ENCODE data around the gene FBRSL1. TPM values are rescaled to one million over a fixed set of nuclear protein-coding genes. Genes with fewer than 3 reads are reported as not detected.

Gene FBRSL1
- polyA plus RNA-seq, 1 of the 3 experiments (the other 2 are of a cell fraction): 5.5 TPM

GRCh38 chr12:132471011-132471857, 18.7 kb upstream of the FBRSL1 start:
- 74% methylated on average over 18 of the region's 18 CpGs for WGBS (ENCODE audit: low lambda C conversion rate)
- peaks cover 3% of the 10 kb centered on the region for H3F3A ChIP-seq (replicated peaks; ENCODE audit: insufficient read depth)
- H3K27ac ChIP-seq (ENCODE audit: low read depth in 2 of 2, low read length in 1 of 2): no peak overlapping the region
- H3K9me2 ChIP-seq: no peaks in the 10 kb centered on the region
- H3K27me3 ChIP-seq (ENCODE audit: insufficient read depth): no peaks in the 10 kb centered on the region
- ChIA-PET POLR2A (no interaction called here), CTCF (no interaction called here)
- peaks cover 0 to 7% of the 10 kb centered on the region in 2 experiments; a peak in 1 of 4 replicates for H3K4me1 ChIP-seq (ENCODE audit: control insufficient read depth in 1 of 2, insufficient read depth in 2 of 2, low read depth in 1 of 2, low read length in 1 of 2)
- no peak overlapping the region for H2AFZ ChIP-seq (ENCODE audit: low read depth)
- no peaks in the 10 kb centered on the region for H3K36me3 ChIP-seq (replicated peaks in 1 of 2; ENCODE audit: control insufficient read depth in 1 of 2, insufficient read depth in 2 of 2, low read length in 1 of 2)
- H3K9me3 ChIP-seq: no peaks in the 10 kb centered on the region
- H3K79me2 ChIP-seq (ENCODE audit: insufficient read depth): no peaks in the 10 kb centered on the region
- H4K20me1 ChIP-seq (ENCODE audit: insufficient read depth): no peaks in the 10 kb centered on the region
- H3K4me3 ChIP-seq (ENCODE audit: low read depth in 2 of 2, low read length in 1 of 2): no peak overlapping the region
- H3K4me2 ChIP-seq: no peak overlapping the region
- no peak for DNase-seq
- H3K9ac ChIP-seq: no peak overlapping the region
- TF ChIP-seq GABPA (IDR thresholded peaks at IDR 0.05; ENCODE audit: low read depth) (no peak), SIN3A (IDR thresholded peaks at IDR 0.05; ENCODE audit: borderline replicate concordance, low read depth, low read length) (no peak)

- H3K4me2 ChIP-seq: no peak overlapping the region
- H3K9ac ChIP-seq: no peak overlapping the region
- peaks cover 0 to 7% of the 10 kb centered on the region in 2 experiments; a peak in 1 of 4 replicates for H3K4me1 ChIP-seq (ENCODE audit: control insufficient read depth in 1 of 2, insufficient read depth in 2 of 2, low read depth in 1 of 2, low read length in 1 of 2)
- no peaks in the 10 kb centered on the region for H4K20me1 ChIP-seq (ENCODE audit: insufficient read depth)
- H3F3A ChIP-seq (replicated peaks; ENCODE audit: insufficient read depth): peaks cover 3% of the 10 kb centered on the region
- H3K9me2 ChIP-seq: no peaks in the 10 kb centered on the region
- H3K9me3 ChIP-seq: no peaks in the 10 kb centered on the region
- DNase-seq: no peak
- H3K36me3 ChIP-seq (replicated peaks in 1 of 2; ENCODE audit: control insufficient read depth in 1 of 2, insufficient read depth in 2 of 2, low read length in 1 of 2): no peaks in the 10 kb centered on the region
- CTCF ChIA-PET: no interaction called here
- POLR2A ChIA-PET: no interaction called here
- H3K27me3 ChIP-seq (ENCODE audit: insufficient read depth): no peaks in the 10 kb centered on the region
- no peaks in the 10 kb centered on the region for H3K79me2 ChIP-seq (ENCODE audit: insufficient read depth)
- 82% methylated on average over 16 of the region's 16 CpGs for WGBS (ENCODE audit: low lambda C conversion rate)
- no peak overlapping the region for H3K27ac ChIP-seq (ENCODE audit: low read depth in 2 of 2, low read length in 1 of 2)
- H2AFZ ChIP-seq (ENCODE audit: low read depth): no peak overlapping the region
- H3K4me3 ChIP-seq (ENCODE audit: low read depth in 2 of 2, low read length in 1 of 2): no peak overlapping the region
- TF ChIP-seq RXRA (IDR thresholded peaks at IDR 0.05; ENCODE audit: borderline replicate concordance, low read depth) (no peak), FOXJ3 (CRISPR knock-in tag; IDR thresholded peaks at IDR 0.05) (no peak), GATA2 (CRISPR knock-in tag; IDR thresholded peaks at IDR 0.05) (no peak), YY1 (IDR thresholded peaks at IDR 0.05; ENCODE audit: low read depth) (no peak)
Observed at GRCh38 chr12:132471858-132472255, 18.1 kb upstream of the FBRSL1 start.

- H3F3A ChIP-seq (replicated peaks; ENCODE audit: insufficient read depth): peaks cover 3% of the 10 kb centered on the region
- H3K9me2 ChIP-seq: no peaks in the 10 kb centered on the region
- peak overlapping the region in 1 of 2 experiments; percentile 26; a peak in 2 of 4 replicates for H3K4me3 ChIP-seq (ENCODE audit: low read depth in 2 of 2, low read length in 1 of 2)
- H2AFZ ChIP-seq (ENCODE audit: low read depth): no peak overlapping the region
- DNase-seq: no peak
- H3K79me2 ChIP-seq (ENCODE audit: insufficient read depth): no peaks in the 10 kb centered on the region
- no peak overlapping the region for H3K27ac ChIP-seq (ENCODE audit: low read depth in 2 of 2, low read length in 1 of 2)
- no peaks in the 10 kb centered on the region for H3K27me3 ChIP-seq (ENCODE audit: insufficient read depth)
- ChIA-PET CTCF (no interaction called here), POLR2A (no interaction called here)
- H3K9me3 ChIP-seq: no peaks in the 10 kb centered on the region
- no peaks in the 10 kb centered on the region for H4K20me1 ChIP-seq (ENCODE audit: insufficient read depth)
- WGBS (ENCODE audit: low lambda C conversion rate): 83% methylated on average over 11 of the region's 15 CpGs
- 0 out of 2 replicates have a peak overlapping the region, but pooled peaks have one; percentile 41 for H3K4me2 ChIP-seq
- H3K9ac ChIP-seq: no peak overlapping the region
- H3K36me3 ChIP-seq (replicated peaks in 1 of 2; ENCODE audit: control insufficient read depth in 1 of 2, insufficient read depth in 2 of 2, low read length in 1 of 2): no peaks in the 10 kb centered on the region
- peaks cover 0 to 7% of the 10 kb centered on the region in 2 experiments; a peak in 1 of 4 replicates for H3K4me1 ChIP-seq (ENCODE audit: control insufficient read depth in 1 of 2, insufficient read depth in 2 of 2, low read depth in 1 of 2, low read length in 1 of 2)
- TF ChIP-seq FOXJ3 (CRISPR knock-in tag; IDR thresholded peaks at IDR 0.05) (no peak), TCF12 (IDR thresholded peaks at IDR 0.05) (no peak), NFIC (IDR thresholded peaks at IDR 0.05; ENCODE audit: borderline replicate concordance) (no peak), JUND (IDR thresholded peaks at IDR 0.05) (no peak), IRF3 (IDR thresholded peaks at IDR 0.05; ENCODE audit: low read depth, low read length) (no peak), MAX (IDR thresholded peaks at IDR 0.05; ENCODE audit: low read depth) (no peak), MXI1 (IDR thresholded peaks at IDR 0.05; ENCODE audit: low read depth, low read length) (no peak), FOXM1 (IDR thresholded peaks at IDR 0.05; ENCODE audit: low read depth) (no peak), TAF1 (IDR thresholded peaks at IDR 0.05; ENCODE audit: borderline replicate concordance, low read depth, low read length) (no peak), EP300 (IDR thresholded peaks at IDR 0.05; ENCODE audit: borderline replicate concordance in 1 of 2, low read depth in 1 of 2, low read length in 1 of 2) (no peak), CTCF (IDR thresholded peaks at IDR 0.05) (no peak), PBX3 (IDR thresholded peaks at IDR 0.05) (no peak), TEAD4 (IDR thresholded peaks at IDR 0.05; ENCODE audit: borderline replicate concordance, insufficient read depth) (no peak), SMC3 (IDR thresholded peaks at IDR 0.05; ENCODE audit: low read depth, low read length) (no peak)
Observed at GRCh38 chr12:132472386-132472785, 17.6 kb upstream of the FBRSL1 start.

Measured in SK-N-SH (cell line).